ENCODE results near the gene CAMK2A.

- TF ChIP-seq CTCF (IDR thresholded peaks at IDR 0.05) (no peak), POLR2A (IDR thresholded peaks at IDR 0.05) (no peak)
These were observed 17.6 kb downstream of the CAMK2A start for GRCh38 chr5:150271923-150272322.
